HFFc6 (cell line): ENCODE measurements around the gene NDUFB8. TPM values are rescaled to one million over a fixed set of nuclear protein-coding genes. Genes with fewer than 3 reads are reported as not detected.
"Not testable (repeated sequence)": the region's sequence is repeated elsewhere in the genome, so short reads cannot be mapped to it uniquely, and the experiment has no call there.

ENCODE experiments used
- DNase-seq: peaks from one replicate; pipeline ENCODE4 v3.0.0-alpha.2; 2018
- H3K27ac Mint-ChIP-seq: 2 replicates; pipeline ENCODE4 v1.8.0; 2020; ENCODE audit warnings: mild to moderate bottlenecking, mixed read lengths
- H3K27me3 Mint-ChIP-seq: 2 replicates; pipeline ENCODE4 v1.8.0; 2021; ENCODE audit warnings: mild to moderate bottlenecking, moderate library complexity, mixed read lengths; ENCODE audit not compliant: insufficient read depth
- H3K36me3 Mint-ChIP-seq: 2 replicates; pipeline ENCODE4 v1.8.0; 2021; ENCODE audit warnings: low read depth, mixed read lengths
- H3K4me1 Mint-ChIP-seq: 2 replicates; pipeline ENCODE4 v1.8.0; 2020; ENCODE audit warnings: low read depth, mixed read lengths
- H3K4me3 Mint-ChIP-seq: 2 replicates; pipeline ENCODE4 v1.8.0; 2020; ENCODE audit warnings: mild to moderate bottlenecking, moderate library complexity, mixed read lengths
- H3K9me3 Mint-ChIP-seq: 2 replicates; pipeline ENCODE4 v1.8.0; 2020; ENCODE audit warnings: mild to moderate bottlenecking, mixed read lengths
- CTCF ChIP-seq: fragments of 200-600 bp; sonication (generic); IDR thresholded peaks from 2 replicates; pipeline ENCODE4 v1.5.0; 2021; ENCODE audit warnings: antibody characterized with exemption, mild to moderate bottlenecking
- long read RNA-seq: library from polyadenylated mRNA; unstranded; transcript quantifications from one replicate; pipeline ENCODE4 v2.0.0, GENCODE V29; 2019
- total RNA-seq, 6 experiments: library from RNA; stranded (reverse); fragmentation: NEBNext Ultra II Directional; extraction: Animal tissue kit (Norgen Biotek cat#: 25700); gene quantifications; 2 replicates in 1 of 6; 3 replicates in 5 of 6; pipeline ENCODE4 v1.2.3, GENCODE V29; 2021

NDUFB8 gene
- 100 to 1,000 TPM; 167 to 222 (median 198) TPM for total RNA-seq
- long read RNA-seq, transcript NDUFB8-201 (5 exons, 671 nt) = major isoform, 171 of 191 reads
- long read RNA-seq, transcript NDUFB8-203 (5 exons, 713 nt) = minor isoform, 9 of 191 reads
- long read RNA-seq, partial matches to known transcripts = 5 of 191 reads
- long read RNA-seq, other reads (novel, unspliced or antisense) = 2 of 191 reads

- no peak for TF ChIP-seq CTCF
- Mint-ChIP-seq H3K9me3 (no peaks in the 10 kb centered on the region), H3K36me3 (peaks cover 11% of the 10 kb centered on the region; the same call in 1 of the 2 replicates), H3K4me1 (peaks cover 16% of the 10 kb centered on the region), H3K27me3 (no peaks in the 10 kb centered on the region; the same call in 1 of the 2 replicates), H3K27ac (peak within 1 kb of the TSS; percentile 94), H3K4me3 (peak within 1 kb of the TSS; percentile 98)
- peak; percentile 75 for DNase-seq
Observed at GRCh38 chr10:100529475-100530298, at the start of gene NDUFB8. NDUFB8 (minus strand) TSS chr10:100529871; CDS start chr10:100529851, 20 bp downstream.

- no peaks in the 10 kb centered on the region for H3K4me1 Mint-ChIP-seq
- no peaks in the 10 kb centered on the region for H3K9me3 Mint-ChIP-seq
- DNase-seq = no peak
- no peak for TF ChIP-seq CTCF
- H3K36me3 Mint-ChIP-seq = no peaks in the 10 kb centered on the region
- peaks cover 45% of the 10 kb centered on the region for H3K27me3 Mint-ChIP-seq
- no peak overlapping the region for H3K4me3 Mint-ChIP-seq
- H3K27ac Mint-ChIP-seq = no peak overlapping the region
Observed at GRCh38 chr10:100576282-100576635, 46.6 kb upstream of the NDUFB8 start.

- H3K27ac Mint-ChIP-seq = no peak overlapping the region
- no peak overlapping the region for H3K4me3 Mint-ChIP-seq
- TF ChIP-seq CTCF = no peak
- H3K36me3 Mint-ChIP-seq = no peaks in the 10 kb centered on the region
- H3K4me1 Mint-ChIP-seq = no peaks in the 10 kb centered on the region
- H3K9me3 Mint-ChIP-seq = no peaks in the 10 kb centered on the region
- peaks cover 45% of the 10 kb centered on the region for H3K27me3 Mint-ChIP-seq
- DNase-seq = no peak
Observed at GRCh38 chr10:100575585-100576281, 46.1 kb upstream of the NDUFB8 start.

- not testable (repeated sequence) for H3K27ac Mint-ChIP-seq, H3K36me3 Mint-ChIP-seq, H3K4me1 Mint-ChIP-seq, H3K9me3 Mint-ChIP-seq, H3K4me3 Mint-ChIP-seq, DNase-seq
- peaks cover 45% of the 10 kb centered on the region for H3K27me3 Mint-ChIP-seq
Observed at GRCh38 chr10:100575146-100575545, 45.5 kb upstream of the NDUFB8 start.

- Mint-ChIP-seq H3K36me3 (no peaks in the 10 kb centered on the region), H3K27me3 (peaks cover 35% of the 10 kb centered on the region), H3K27ac (no peak overlapping the region), H3K4me1 (peaks cover 8% of the 10 kb centered on the region), H3K9me3 (no peaks in the 10 kb centered on the region), H3K4me3 (no peak overlapping the region)
- no peak for DNase-seq
- TF ChIP-seq CTCF = no peak
Observed at GRCh38 chr10:100571084-100571856, 41.6 kb upstream of the NDUFB8 start.
